Tibial nerve (tissue), 4 donors: ENCODE results near the gene PYGO2. TPM values are rescaled to one million over a fixed set of nuclear protein-coding genes. Genes with fewer than 3 reads are reported as not detected.
A peak's percentile ranks its signal among the peaks of the same experiment; 100 is the strongest.

Experiments
- DNase-seq, 2 donors: peaks; one replicate each; pipeline ENCODE4 v3.0.0-alpha.2; 2019; ENCODE audit warnings: low spot score in 2 of 2
- H3K27ac ChIP-seq, 4 donors: fragments of 200-600 bp; sonication (generic) in 3 of 4; one replicate each; pipeline ENCODE4 v1.5.1; 2017 to 2019; ENCODE audit warnings: mild to moderate bottlenecking in 1 of 4
- H3K27me3 ChIP-seq, 2 donors: fragments of 200-600 bp; sonication (generic) in 1 of 2; one replicate each; pipeline versions ENCODE4 v1.5.1 to v1.6.0; 2017 to 2019
- H3K36me3 ChIP-seq, 3 donors: fragments of 200-600 bp; sonication (generic); one replicate each; pipeline ENCODE4 v1.5.1; 2018 to 2019
- H3K4me1 ChIP-seq, 4 donors: fragments of 200-600 bp; sonication (generic) in 3 of 4; one replicate each; pipeline ENCODE4 v1.5.1; 2017 to 2019
- H3K4me3 ChIP-seq, 4 donors: fragments of 200-600 bp; sonication (generic) in 3 of 4; one replicate each; pipeline ENCODE4 v1.5.1; 2017 to 2019; ENCODE audit warnings: mild to moderate bottlenecking in 1 of 4, moderate library complexity in 1 of 4
- H3K9me3 ChIP-seq, 4 donors: fragments of 200-600 bp; sonication (generic) in 3 of 4; one replicate each; pipeline ENCODE4 v1.5.1; 2017 to 2019
- CTCF ChIP-seq, 5 experiments: fragments of 200-600 bp in 3 of 5; fragments of 450-650 bp in 2 of 5; sonication (generic) in 3 of 5; IDR thresholded peaks; one replicate each; pipeline ENCODE4 v1.5.1; 2016 to 2019; ENCODE audit warnings: antibody characterized with exemption in 5 of 5, mild to moderate bottlenecking in 3 of 5, moderate library complexity in 2 of 5
- EP300 ChIP-seq, 2 donors: sonication (generic); formaldehyde crosslinking; IDR thresholded peaks; one replicate each; pipeline ENCODE4 v1.6.1; 2017; ENCODE audit warnings: antibody characterized with exemption in 2 of 2, mild to moderate bottlenecking in 1 of 2
- POLR2A ChIP-seq, 2 donors: fragments of 450-650 bp; IDR thresholded peaks; one replicate each; pipeline ENCODE4 v1.6.1; 2017; ENCODE audit warnings: antibody characterized with exemption in 2 of 2, mild to moderate bottlenecking in 2 of 2, moderate library complexity in 2 of 2
- WGBS, 2 donors: methylation state at CpG; one replicate each; pipeline ENCODE4 v1.1.5; 2018; 5-methylcytosine and 5-hydroxymethylcytosine counted together
- total RNA-seq, 4 donors: library from RNA; depleted of rRNA; stranded (reverse); fragments of >200 nt; gene quantifications; one replicate each; pipeline ENCODE4 v1.1.0, GENCODE V29; 2016

Gene PYGO2
- total RNA-seq, 4 donors from 2014 or later = 18.6 to 24.3 (median 23.5) TPM

DNA sequence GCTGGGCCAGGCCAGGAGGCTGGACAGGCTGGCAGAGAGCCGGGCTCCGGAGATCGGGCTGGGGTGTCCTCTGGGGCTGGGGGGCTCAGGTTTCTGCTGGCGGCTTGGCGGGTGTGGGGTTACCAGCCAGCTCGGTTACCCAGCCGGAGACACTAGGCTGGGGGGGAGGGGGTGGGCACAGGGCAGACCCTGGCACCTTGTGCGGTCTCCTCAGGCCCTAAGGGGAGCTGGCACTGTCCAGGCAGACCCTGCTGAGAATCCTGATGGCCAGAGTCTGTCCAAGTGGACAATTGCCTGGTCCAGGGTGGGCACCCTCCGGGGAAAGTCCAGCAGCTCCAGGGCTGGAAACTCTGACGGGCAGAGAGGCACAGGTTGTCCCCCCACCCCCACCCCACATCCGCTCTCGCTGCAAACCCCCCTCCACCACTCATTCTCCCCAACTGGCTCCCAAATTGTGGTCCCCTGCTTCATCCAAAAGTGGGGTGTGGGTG, 47.7 kb upstream of the PYGO2 start:
- 66 to 70% methylated on average over 6 to 10 of the region's 12 CpGs for WGBS, 2 donors
- H3K4me1 ChIP-seq = peaks cover 0 to 98% (median 87%) of the 10 kb centered on the region in 4 donors
- peak overlapping the region; percentile 72 to 99 (median 94) for H3K27ac ChIP-seq
- peak overlapping the region; percentile 13 to 50 (median 28) for H3K4me3 ChIP-seq
- no peak for TF ChIP-seq CTCF (IDR thresholded peaks at IDR 0.05)
- no peak for TF ChIP-seq EP300 (IDR thresholded peaks at IDR 0.05)
- TF ChIP-seq POLR2A (IDR thresholded peaks at IDR 0.05) = no peak
- no peaks in the 10 kb centered on the region for H3K27me3 ChIP-seq
- H3K9me3 ChIP-seq = no peaks in the 10 kb centered on the region
- no peak for DNase-seq
- no peaks in the 10 kb centered on the region for H3K36me3 ChIP-seq

DNA sequence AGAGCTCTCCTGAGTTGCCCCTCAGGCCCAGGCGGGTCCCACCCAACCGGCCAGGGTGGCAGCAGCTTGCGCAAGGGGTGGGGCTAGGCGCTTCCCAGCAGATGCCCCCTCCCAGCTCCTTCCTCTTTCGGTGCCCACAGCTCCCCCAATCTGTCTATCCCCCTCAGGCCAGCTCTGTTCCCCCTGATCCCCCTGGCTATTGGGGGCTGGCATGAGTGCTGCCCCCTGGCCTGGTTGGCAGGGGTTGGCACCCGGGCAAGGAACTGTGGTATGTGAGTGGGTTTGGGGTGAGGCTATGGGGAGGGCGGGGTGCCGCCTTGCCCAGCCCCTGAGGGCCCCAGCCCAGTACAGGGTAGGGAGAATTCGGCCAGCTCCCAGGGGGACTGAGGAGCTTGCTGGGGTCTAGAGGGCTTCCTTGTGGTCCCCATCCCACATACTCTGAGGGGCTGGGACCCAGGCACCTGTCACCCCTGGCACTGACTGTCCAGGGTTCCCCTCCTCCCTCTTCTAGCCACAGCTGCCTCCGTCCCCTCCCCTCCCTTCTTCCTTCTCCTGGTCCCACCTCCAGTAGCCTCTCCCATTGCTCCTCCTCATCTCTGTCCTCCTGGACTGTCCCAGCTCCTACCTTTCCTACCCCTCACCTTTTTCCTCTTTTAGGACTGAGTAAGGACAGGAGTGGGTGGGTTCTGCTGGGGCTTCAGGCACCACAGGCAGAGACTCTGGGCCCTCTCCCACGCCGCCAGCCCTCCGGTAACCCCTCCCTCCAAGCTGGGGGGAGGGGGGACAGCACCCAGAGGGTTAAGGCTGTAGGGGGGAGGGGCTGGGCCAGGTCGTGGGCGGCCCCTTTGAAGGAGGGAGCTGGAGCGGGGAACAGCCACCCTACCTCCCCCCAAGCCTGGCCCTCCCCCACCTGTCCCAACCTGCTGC, 46.7 kb upstream of the PYGO2 start:
- 40 to 46% methylated on average over 15 to 16 of the region's 16 CpGs for WGBS, 2 donors
- Histone ChIP-seq H3K9me3 (no peaks in the 10 kb centered on the region), H3K36me3 (no peaks in the 10 kb centered on the region), H3K27me3 (no peaks in the 10 kb centered on the region), H3K4me1 (peaks cover 0 to 95% (median 85%) of the 10 kb centered on the region in 4 donors), H3K4me3 (peak overlapping the region; percentile 13 to 50 (median 28)), H3K27ac (peak overlapping the region; percentile 72 to 99 (median 94))
- TF ChIP-seq EP300 (IDR thresholded peaks at IDR 0.05) = no peak
- TF ChIP-seq CTCF (IDR thresholded peaks at IDR 0.05) = no peak
- TF ChIP-seq POLR2A (IDR thresholded peaks at IDR 0.05) = no peak
- DNase-seq = no peak

DNA sequence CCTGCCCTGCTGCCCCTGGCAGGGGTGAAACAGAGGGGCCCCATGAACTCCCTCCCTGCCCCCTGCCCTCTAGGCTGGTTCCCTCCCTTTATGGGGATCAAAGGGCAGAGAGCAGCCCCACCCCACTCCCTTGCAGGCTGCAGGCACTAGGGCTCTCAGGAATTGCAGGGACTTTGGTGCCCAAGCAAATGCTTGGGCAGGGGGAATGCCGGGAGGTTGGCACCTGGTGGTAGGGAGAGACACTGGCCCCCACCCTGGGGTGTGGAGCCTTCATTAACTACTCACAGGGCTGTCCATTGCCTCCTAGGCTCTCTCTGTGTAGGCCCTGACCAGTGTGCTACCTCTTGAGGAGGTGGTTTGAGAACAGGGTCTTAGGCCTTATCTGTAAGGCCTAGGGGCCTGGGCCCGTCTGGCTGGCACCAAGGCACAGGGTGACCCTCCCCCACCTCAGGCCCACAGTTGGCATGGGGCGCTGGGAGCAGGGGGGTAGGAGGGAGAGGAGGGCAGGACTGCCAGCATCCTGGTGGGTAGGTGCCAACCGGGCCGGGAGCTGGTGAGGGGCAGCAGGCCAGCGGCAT, 45.8 kb upstream of the PYGO2 start:
- TF ChIP-seq POLR2A (IDR thresholded peaks at IDR 0.05) (no peak), CTCF (IDR thresholded peaks at IDR 0.05) (no peak), EP300 (IDR thresholded peaks at IDR 0.05) (no peak)
- Histone ChIP-seq H3K4me3 (peak overlapping the region in 1 of 4 donors; percentile 50), H3K27ac (peak overlapping the region; percentile 72 to 99 (median 94)), H3K9me3 (no peaks in the 10 kb centered on the region), H3K36me3 (no peaks in the 10 kb centered on the region), H3K4me1 (peaks cover 0 to 86% (median 76%) of the 10 kb centered on the region in 4 donors), H3K27me3 (no peaks in the 10 kb centered on the region)
- DNase-seq = no peak
- WGBS, 2 donors = 43 to 63% methylated on average over 5 to 6 of the region's 6 CpGs

DNA sequence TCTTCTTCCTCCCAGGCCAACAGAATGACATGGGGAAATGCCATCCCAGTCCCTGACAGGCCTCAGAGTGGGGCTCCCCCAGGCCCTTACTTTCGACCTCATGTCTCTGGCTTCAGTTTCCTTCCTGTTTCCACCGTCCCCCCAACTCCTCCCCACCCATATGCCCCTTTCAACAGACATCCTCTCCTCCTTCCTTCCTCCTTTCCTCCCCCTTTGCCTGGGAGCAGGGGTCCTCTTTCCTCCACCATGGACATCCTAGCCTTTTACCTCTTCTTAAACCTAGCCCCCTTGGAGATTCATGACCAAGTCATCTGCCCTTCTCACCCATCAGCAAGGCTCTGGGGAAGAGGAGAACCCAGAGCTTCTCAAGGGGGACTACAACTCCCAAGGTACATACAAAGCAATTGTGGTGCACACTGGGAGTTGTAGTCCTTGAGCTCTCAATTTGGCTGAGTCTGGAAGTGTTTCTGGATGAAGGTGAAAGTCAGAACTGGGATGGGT, 45.1 kb upstream of the PYGO2 start:
- no peak overlapping the region for H3K4me3 ChIP-seq
- no peaks in the 10 kb centered on the region for H3K9me3 ChIP-seq
- H3K27me3 ChIP-seq = no peaks in the 10 kb centered on the region
- no peaks in the 10 kb centered on the region for H3K36me3 ChIP-seq
- H3K27ac ChIP-seq = peak overlapping the region; percentile 88 to 99 (median 98)
- TF ChIP-seq CTCF (IDR thresholded peaks at IDR 0.05) = no peak
- TF ChIP-seq EP300 (IDR thresholded peaks at IDR 0.05) = peak in 1 of 2 donors; percentile 12
- WGBS, 2 donors = 45 to 58% methylated on average over 2 of the region's 2 CpGs
- H3K4me1 ChIP-seq = peaks cover 0 to 79% (median 70%) of the 10 kb centered on the region in 4 donors
- DNase-seq = no peak
